ENCODE results near the gene RIPOR2.
"Not testable (repeated sequence)": the region's sequence is repeated elsewhere in the genome, so short reads cannot be mapped to it uniquely, and the experiment has no call there.

Gene RIPOR2

GRCh38 chr6:24926647-24927046 lies 9.1 kb downstream of the RIPOR2 start:
- DNase-seq (ENCODE audit: low spot score) = not testable (repeated sequence)

DNA sequence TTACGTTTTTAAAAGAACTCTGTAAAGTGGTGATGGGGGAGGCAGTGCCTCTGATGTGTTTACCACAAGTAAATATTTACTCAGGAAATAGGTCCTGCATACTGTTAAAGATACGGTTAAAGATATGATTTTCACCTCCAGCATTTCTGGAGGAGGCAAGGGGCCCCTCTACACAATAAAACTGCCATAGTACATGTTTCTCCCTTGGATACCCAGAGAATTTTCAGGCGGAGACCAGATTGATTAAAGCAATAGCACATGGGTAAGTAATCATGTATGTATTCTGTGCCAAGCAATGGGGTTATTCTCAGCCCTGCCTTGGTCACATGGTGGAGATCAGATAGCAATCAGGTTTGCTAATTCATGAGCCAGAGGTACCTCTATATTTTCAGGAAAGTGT lies 9.6 kb downstream of the RIPOR2 start:
- DNase-seq (ENCODE audit: low spot score) = no peak

DNA sequence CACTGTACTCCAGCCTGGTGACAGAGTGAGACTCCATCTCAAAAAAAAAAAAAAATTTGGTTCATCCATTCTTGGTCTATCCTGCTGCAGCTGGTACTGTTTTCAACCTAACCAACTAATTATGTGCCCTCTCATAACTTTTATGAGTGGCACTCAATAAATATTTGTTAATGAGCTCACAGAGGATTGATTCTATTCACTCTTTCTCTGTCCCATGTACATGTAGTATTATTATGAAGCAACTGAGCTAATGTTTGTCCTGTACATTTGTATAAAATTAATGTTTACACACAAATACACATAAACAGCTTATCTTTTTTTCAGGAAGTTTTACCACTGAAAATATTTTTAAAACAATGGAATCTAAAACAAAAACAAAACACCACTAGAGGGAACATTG lies 10.1 kb downstream of the RIPOR2 start:
- DNase-seq (ENCODE audit: low spot score) = no peak

DNA sequence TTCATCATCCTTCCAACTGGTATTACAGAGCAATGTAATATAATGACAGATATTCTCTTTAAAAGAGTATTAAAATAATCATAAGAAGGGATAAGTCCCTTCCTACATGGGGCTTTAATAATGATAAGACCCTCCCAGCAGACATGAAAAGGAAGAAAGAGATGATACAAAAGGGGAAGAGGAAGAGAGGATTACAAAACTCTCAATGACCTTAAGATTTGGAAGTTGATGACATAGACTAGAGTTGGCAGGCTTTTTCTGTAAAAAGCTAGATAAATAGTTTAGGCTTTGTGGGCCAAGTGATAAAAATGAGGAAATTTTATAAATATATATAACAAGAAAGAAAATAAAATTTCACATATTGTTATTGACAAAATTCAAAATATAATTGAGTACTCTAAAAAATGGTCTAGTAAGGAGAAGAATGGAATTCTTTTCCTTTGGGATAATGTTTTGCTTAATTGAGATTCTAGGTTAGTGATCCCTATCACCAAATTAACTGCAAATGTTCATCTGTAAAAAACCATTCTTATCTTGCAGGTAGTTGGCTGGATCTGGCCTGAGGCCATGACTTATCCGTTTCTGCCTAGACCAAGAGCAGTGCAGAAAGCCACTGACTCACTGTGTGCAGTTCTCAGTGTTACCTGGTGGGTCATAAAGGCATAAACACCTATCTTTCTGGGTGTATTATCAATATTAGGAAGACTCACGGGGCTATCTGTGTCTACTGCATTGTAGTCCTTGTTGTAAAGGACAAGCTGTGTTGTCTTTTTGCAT lies 11.0 kb downstream of the RIPOR2 start:
- no peak for DNase-seq (ENCODE audit: low spot score)

- no peak for DNase-seq (ENCODE audit: low spot score)
Measured at GRCh38 chr6:24923885-24924401, 11.8 kb downstream of the RIPOR2 start.

- no peak for DNase-seq (ENCODE audit: low spot score)
Measured at GRCh38 chr6:24922814-24923213, 12.9 kb downstream of the RIPOR2 start.

DNA sequence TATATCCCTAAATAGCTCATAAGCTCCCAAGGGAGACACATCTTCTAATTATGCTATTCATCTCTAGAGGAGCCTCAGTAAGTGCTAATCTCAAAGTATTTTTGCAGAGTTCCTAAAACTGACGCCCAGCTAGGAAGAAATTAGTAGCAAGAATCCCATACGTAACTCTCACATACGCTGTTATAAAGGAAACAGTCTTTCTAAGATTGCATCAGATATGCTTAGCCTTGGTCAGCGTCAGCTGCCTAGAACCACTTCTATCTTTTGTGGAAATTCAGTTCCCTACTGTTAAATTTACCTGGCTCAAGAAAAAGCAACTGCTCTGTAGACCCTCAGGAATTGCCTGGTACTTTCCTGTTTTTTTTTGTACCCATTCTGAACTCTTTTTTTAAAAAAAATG lies 13.6 kb downstream of the RIPOR2 start:
- no peak for DNase-seq (ENCODE audit: low spot score)

- DNase-seq (ENCODE audit: low spot score) = no peak
Measured at GRCh38 chr6:24920136-24920535, 15.6 kb downstream of the RIPOR2 start.

GRCh38 chr6:24919056-24919892 lies 16.5 kb downstream of the RIPOR2 start:
- DNase-seq (ENCODE audit: low spot score) = no peak

DNA sequence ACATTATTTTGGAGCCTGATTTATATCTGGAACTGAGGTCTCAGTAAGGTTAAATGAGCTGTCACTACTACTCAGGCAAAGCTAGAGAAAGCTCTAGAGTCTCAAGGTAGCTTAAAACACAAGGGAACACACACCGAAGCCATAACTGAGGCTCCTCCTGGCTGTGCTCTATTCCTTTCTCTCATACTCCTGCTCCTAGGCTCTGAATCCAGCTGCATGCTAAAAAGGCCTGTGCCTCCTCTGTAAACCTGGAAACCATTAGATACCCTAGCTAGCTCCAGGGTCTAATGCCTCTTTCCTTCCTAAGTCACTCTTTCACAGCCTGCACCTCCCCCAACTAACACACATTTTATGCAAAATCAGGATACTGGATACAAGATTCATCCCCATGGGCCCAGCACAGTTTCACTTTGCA lies 17.1 kb downstream of the RIPOR2 start:
- DNase-seq (ENCODE audit: low spot score) = no peak

DNA sequence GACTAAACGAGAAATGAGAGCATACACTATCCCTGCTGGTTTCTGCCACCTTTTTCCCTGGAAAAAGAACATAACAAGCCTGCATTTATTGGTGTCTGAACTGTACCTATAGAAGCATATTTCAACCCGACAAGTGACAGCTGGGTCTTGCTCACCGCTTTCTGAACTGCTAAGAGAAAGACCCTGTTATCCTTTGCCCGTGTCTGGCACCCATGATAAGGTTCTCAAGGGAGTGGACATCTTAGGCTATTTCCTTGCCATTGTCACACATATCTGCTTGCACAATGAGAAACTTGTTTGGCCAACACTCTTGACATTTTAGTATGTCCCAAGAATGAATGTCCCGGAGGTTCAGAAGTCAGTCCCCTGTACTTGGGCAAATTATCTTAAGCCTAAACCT lies 19.3 kb downstream of the RIPOR2 start:
- DNase-seq (ENCODE audit: low spot score) = no peak

- no peak for DNase-seq (ENCODE audit: low spot score)
Measured at GRCh38 chr6:24915641-24916040, 20.1 kb downstream of the RIPOR2 start.

DNA sequence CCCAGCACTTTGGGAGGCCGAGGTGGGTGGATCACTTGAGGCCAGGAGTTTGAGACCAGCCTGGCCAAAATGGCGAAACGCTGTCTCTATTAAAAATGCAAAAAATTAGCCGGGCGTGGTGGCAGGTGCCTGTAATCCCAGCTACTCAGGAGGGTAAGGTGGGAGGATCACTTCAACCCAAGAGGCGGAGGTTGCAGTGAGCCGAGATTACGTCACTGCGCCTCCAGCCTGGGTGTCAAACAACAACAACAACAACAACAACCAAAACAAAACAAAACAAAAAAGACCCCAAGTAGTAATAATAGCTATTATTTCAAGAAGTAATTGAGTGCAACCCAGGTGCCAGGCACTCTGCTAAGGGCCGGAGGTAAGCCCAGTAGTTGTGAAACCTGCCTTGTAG lies 21.7 kb downstream of the RIPOR2 start:
- not testable (repeated sequence) for DNase-seq (ENCODE audit: low spot score)

DNA sequence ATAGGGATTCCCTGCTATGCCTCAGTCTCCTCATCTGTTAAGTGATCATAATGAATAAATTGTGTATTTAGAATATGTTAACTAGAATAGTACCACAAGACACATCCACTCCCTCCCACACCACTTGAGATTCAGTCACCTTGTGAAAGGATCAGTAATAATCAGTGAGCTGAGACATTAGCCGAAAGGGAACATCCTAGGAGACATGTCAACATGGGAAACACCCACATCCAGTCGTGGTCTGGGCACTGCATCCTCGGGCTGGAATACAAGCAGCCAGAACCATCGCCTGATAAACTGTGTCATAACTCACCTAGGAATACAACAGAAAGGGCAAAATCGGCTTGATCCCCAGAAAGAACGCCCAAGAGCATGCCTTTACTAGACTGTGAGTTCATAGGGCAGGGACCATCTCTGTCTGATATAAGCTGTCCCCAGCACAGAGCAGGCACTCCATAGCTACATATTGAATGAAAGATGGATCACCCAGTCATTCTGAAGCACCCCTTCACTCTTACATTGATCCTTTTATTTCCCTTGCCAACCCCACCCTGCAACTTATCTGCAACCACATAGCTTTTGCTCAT lies 23.9 kb downstream of the RIPOR2 start:
- DNase-seq (ENCODE audit: low spot score) = no peak

DNA sequence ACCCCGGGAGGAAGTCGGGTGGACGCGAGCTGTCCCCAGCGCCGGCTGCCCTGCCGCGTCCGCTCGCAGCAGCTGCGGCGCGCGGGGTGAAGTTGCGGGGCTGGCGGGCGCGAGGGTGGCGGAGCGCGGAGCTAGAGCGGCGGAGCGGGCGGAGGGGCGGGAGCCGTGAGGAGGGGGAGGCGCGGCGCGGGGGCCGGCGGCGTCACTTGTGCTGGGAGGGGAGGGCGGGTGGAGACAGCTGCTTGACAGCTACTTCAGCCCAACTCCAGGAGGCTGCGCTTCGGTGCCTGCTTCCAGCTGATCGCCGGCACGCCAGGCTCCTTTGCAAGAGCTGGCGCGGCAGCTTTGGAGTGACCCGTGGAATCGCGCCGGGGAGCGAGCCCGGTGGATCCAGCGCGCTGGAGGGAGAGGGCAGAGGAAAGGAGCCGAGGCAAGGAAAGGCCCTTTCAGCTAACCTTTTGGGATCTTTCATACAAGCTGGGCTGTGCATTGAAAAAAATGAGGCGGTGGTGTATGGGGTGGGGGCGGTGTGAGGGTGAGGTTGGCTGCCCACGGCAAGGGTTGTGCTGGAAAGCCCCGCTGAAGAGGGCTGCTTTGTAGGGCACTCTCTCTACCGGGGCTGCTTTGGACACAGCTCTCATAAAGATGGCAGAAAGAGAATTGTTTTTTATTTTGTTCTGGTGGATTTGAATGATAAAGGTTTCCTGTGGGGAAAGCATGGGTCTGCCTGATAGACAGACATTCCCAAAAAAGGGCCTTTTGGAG lies 24.6 kb downstream of the RIPOR2 start:
- DNase-seq (ENCODE audit: low spot score) = peak; percentile 40

- no peak for DNase-seq (ENCODE audit: low spot score)
Measured at GRCh38 chr6:24910331-24910960, 25.3 kb downstream of the RIPOR2 start.

GRCh38 chr6:24909241-24910216 lies 26.2 kb downstream of the RIPOR2 start:
- DNase-seq (ENCODE audit: low spot score) = no peak

GRCh38 chr6:24908650-24909035 lies 27.1 kb downstream of the RIPOR2 start:
- no peak for DNase-seq (ENCODE audit: low spot score)

- DNase-seq (ENCODE audit: low spot score) = no peak
Measured at GRCh38 chr6:24907919-24908649, 27.7 kb downstream of the RIPOR2 start.

DNA sequence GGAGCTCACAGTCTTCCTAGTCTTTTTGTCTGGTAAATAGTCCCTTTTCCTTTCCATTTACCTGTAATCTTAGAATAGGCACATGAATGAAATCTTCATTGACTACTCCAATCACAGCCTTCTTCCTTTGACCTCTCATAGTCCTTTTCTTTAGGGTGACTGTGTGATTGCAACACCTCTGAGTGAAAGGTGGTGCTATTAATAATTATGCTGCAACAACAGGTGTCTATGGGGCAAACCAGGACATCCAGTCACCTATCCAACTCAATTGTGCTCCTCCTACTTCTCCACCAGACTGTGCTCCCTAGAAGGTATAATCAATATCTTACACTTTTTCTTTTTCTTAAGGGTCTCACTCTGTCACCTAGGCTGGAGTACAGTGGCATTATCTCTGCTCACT lies 29.4 kb downstream of the RIPOR2 start:
- no peak for DNase-seq (ENCODE audit: low spot score)

Measured in CD4-positive, alpha-beta T cell treated with Interleukin-6 at 100 ng/mL for 8 hours (primary cell).